HG03103 (cell line): ENCODE data around the gene THOC7.

Experiments used
- ATAC-seq: cut with Tn5 transposase; IDR thresholded peaks from one replicate; pipeline ENCODE4 v1.9.1; 2021; ENCODE audit warnings: low read depth; ENCODE audit not compliant: unreplicated experiment

THOC7 gene

DNA sequence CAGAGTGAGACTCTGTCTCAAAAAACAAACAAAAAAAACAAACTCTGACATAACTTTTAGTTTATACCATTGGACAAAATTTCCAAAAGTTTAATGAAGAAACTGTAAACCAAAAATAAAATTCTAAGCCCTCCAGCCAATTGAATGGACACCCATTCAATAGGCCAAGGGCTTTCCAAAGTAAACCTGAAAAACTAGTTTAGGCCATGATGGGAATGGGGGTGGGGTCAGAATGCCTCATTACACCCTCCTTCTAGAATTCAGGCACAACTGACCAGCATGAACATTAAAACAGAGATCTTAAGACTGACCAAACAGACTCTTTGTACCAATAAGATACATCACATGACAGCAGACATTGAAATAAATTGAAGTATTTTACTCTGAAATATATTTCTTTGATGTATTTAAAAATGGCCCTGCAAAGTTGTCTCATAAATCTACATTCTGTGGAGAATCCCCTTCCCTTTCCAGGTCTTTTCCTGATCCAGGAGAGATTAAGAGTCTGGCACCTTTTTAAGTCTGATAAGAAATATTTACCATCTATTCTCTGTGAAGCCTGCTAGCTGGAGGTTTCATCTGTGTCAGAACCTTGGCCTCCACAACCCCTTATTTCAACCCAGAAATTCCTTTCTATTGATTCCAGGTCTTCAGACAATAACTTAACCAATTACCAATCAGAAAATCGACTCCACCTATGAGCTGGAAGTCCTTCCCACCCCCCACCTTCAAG lies 15.7 kb downstream of the THOC7 start:
- ATAC-seq = no peak

DNA sequence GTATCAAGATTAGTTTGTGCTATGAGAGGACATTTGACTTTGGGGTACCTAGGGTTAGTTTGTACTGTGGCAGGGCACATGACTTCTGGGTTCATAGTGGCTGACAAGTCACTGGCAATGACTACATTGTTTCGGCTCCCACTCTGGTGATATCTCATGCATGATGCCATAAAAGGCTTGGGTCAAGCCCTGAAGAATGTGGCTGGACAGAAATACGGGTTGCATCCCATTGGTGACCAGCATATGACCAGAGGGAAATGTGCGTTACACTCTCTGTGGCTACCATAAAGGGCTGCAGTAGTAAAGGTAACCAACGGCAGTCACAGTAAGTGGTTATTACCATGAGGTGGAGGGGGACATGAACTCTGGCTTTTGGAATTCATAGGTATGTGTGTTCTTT lies 18.4 kb downstream of the THOC7 start:
- ATAC-seq = no peak

DNA sequence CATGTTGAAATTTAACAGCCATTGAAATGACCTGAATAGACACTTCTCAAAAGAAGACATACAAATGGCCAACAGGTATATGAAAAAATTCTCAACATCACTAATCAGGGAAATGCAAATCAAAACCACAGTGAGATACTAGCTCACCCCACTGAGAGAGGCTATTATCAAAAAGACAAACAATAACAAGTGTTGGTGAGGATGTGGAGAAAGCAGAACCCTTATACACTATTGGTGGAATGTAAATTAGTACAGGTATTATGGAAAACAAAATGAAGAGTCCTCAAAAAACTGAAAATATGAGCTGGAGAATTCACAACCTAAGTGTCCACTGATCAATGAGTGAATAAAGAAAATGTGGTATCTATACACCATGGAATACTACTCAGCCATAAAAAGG lies 21.5 kb downstream of the THOC7 start:
- ATAC-seq = no peak

DNA sequence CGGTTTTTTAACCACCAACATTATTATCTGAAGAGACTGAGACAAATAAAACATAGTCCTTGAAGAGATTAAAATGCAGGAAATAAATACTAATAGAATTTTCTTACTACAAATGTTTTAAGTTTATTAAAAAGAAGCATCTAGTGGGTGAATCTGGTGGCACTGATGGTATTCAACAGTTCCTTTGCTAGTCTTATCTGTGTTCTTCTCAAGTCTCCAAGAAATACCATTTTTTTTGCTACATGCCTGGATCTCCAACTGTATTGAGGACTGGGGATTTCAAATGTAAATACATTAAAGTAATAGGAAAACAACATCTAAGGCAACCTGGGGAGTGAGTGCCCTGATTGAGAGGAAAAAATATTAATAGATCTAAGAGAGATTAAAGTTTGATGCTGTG lies 21.9 kb downstream of the THOC7 start:
- no peak for ATAC-seq

DNA sequence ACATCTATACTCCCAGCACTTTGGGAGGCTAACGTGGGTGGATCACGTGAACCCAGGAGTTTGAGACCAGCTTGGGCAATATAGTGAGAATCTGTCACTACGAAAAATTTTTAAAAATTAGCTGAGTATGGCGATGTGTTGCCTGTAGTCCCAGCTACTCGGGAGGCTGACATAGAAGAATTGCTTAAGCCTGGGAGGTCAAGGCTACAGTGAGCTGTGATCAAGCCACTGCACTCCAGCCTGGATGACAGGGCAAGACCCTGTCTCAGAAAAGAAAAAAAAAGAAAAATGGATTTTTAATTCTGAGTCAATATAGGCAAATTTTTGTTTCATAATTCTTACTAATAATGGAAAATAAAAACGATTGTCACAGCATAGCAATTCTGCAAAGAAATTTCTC lies 31.2 kb downstream of the THOC7 start:
- ATAC-seq = no peak

DNA sequence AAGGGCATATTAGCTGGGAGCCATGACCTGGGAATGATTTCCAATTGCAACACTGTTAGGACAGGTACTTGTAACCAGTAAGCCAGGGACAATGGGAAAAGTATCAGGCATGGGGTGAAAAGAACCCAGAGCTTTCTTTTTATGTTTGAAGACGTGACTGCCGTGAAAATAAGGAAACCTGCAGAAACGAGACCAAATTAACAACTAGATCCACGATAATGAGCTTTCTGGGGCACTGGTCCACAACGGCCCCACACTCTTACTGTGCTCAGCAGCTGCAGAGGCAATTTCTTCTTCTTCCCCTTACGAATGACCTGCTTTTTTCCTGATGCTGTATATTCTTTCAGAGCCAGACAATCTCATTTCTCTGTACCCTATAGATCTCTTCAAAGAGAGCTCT lies 33.1 kb downstream of the THOC7 start:
- no peak for ATAC-seq

DNA sequence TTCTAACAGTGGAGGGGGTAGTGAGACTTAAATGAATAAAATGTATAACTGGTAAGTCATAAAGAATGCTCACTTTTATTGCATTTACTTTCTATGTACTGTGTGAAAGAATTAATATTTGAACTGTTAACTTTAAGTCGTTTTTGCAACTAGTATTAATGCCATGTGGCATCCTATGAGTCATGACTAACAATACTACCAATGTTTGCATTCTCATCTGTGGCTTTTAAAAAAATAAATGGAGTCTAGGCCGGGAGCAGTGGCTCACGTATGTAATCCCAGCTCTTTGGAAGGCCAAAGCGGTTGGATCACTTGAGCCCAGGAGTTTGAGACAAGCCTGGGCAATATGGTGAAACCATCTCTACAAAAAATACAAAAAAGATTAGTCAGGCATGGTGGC lies 39.3 kb downstream of the THOC7 start:
- no peak for ATAC-seq

DNA sequence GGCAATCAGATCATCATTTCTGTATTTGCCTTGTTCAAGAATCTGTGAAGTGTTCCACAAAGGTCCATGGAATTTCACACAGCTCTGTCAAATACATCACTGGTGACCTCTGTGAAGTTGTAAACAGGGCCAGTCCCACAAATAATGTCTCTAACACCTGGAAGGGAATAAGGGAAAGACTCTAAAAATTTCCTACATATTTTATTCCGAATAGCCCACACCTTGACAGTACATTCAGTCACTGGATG lies 44.5 kb downstream of the THOC7 start, which contains the start of gene C3orf49:
TSS of gene C3orf49 (plus strand) at position 149 of the 248 bp plus-strand sequence. CDS start 173 bp downstream, outside the sequence.
- ATAC-seq = no peak

DNA sequence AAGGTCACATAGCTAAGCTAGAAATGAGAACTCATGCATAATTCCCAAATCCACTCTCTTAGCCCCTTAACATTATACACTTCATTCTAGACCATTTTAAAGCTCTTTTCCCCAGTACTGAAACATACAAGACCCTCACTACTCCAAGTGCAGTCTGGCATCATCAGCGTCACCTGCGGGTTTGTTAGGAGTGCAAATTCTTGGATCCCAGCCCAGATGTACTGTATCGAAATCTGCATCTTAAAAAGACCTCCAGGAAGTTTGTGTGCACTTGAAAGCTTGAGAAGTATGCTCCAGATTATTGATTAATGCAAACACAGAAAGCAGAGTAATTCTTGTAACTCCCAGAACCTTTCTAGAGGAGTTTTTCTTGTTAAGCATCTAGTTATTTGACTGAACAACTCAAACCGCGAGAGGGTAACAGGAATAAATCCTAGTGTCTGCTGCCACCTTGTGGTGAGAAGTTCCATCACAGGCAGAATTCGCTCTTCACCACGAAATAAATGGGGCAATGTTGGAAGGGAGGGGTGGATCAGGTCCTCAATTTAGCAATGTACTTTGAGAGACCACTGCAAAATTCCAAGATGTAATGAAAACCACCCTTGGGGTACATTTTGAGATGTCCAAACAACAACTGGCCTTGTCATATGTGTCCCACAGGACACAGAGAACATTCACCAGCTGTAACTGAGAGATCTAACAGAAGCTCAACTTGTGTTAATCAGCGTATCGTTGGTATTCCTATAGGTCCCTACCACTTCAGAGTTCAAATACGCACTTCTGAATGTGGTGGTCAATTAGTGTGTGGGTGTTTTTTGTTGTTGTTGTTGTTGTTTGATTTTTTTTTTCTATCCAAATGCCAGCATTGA lies 45.1 kb downstream of the THOC7 start:
- peak; percentile 61 for ATAC-seq

DNA sequence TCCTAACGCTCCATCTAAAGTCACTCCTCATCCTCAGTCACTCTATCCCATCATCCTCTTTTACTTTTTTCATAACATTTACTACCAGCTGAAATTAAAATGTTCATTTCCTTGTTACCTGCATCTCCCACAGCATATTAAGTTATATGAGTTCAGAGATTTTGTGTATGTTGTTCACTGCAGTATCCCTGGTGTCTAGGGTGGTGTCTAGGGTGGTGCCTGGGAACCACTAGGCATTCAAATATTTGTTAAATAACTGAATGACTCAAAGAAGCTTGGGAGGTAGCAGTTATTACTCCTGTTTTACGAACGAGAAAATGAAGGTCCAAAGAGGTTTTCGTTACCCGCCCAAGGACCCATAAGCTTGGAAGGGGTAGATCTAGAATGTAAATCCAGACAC lies 46.4 kb downstream of the THOC7 start:
- no peak for ATAC-seq

DNA sequence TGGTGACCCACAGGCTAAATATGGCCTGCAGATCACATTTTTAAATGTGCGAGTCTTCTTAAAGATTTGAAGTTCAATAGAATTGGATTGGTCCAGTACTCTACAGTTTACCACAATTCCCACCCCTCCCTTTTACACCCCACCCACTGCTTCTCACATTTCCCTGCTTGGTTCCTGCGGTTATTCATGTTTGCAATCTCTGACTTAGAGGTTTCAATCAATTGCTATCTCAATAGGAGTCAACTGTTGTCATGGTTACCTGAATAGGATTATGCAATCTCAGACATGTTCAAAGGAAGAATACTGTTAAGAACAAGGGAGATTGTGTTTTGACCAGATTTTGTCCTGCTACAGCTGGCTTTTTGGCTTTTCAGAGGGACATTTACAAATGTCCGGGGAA lies 49.4 kb downstream of the THOC7 start:
- ATAC-seq = no peak

DNA sequence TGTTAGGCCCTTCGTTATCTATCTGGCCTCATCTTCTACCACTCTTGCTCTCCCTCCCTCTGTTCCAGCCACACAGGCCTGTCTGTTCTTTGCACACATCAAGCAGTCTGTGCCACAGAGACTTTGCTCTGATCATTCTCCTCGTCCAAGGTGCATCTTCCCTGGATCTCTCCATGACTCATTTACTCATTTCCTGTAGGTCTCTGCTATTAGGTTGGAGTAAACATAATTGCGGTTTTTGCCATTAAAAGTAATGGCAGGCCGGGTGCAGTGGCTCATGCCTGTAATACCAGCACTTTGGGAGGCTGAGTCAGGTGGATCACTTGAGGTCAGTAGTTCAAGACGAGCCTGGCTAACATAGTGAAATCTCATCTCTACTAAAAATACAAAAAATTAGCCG lies 54.0 kb downstream of the THOC7 start:
- ATAC-seq = no peak

DNA sequence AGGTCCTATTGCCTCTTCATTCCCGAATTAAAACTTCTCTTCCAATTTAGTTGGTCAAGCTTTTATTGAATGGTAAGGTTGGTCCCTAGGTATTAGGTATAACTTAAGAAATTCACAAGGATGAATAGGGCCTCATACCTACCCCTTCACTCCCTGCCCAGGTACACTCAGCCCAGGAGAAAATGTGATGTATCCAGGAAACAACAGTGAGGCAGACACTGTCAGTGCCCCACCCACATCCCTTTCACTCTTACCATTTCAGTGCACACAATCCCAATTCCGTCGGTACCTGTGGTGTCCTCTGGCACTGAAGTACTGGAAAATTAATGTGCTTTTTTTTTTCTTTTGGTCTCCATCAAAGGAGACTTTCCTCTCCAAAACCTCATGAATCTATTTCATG lies 55.0 kb downstream of the THOC7 start:
- ATAC-seq = no peak

DNA sequence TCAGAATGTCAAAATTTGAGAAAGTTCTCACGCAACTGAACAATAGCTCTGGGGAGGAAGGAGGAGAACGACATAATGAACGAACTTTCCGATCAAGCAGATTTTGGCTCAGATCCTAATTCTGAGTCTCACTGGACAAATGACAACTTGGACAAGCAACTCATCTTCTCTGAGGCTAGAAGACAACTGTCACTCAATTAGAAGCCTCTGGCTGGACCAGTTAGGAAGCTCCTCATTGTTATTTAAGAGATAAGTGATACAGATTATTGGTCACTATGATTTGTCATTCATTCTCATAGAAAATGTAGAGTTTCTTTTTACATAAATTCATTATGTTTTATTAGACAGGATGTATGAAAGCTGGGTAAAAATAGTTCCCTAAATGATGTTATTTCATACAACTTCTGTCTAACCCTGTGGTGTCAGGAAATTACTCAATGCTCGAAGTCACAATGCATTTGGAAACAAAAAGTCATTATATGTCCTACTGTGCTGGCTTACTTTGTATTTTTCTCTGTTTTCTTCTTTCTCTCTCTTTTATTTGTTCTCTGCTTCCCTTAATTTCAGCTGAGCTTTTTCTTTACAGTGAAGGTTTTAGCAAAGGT lies 55.5 kb downstream of the THOC7 start:
- no peak for ATAC-seq

DNA sequence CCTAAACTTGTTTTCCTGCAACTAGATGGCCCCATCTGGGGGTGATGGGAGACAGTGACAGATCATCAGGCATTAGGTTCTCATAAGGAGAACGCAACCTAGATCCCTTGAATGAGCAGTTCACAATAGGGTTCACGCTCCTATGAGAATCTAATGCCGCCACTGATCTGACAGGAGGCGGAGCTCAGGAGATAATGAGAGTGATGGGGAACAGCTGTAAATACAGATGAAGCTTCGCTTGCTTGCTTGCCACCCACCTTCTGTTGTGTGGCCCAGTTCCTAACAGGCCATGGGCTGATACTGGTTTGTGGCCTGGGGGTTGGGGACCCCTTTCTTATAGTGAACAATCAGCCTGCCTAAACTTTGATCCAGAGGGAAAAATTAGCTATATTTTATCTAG lies 59.7 kb downstream of the THOC7 start:
- no peak for ATAC-seq

DNA sequence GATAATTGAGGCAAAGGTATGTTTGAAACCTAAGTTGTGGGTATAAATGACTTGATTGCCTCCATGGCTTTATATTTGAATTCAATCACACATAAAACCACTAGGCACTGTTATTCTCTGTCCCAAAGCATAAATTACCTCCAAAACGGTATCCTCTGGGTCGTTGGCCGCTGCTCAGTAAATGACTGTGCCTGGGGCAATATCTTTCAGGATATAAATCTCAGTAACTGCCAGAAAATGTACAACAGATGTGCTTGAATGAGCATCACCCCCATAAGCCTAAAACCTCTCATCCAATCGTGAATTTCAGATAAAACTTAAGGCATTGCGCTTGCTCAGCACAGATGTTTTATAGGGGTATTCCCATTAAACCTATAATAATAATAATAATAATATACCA lies 63.5 kb downstream of the THOC7 start:
- no peak for ATAC-seq

DNA sequence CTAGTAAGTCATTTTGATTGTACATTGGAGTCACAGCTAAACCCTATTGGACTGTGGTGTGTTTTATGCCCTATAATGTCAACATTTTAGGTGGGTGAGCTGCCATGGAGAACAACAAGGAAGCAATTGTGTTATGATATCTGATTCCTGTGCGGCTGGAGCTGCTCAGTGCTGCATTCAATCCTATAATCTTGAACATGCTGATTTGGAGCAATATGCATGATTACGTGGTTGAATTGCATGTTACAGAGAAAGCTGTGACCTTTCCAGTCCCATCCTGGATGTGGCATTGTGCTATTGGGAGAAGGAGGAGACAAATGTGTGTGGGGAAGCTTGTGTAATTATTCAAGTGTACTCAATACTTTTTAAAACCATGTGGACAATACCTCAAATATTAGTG lies 64.7 kb downstream of the THOC7 start:
- ATAC-seq = no peak

DNA sequence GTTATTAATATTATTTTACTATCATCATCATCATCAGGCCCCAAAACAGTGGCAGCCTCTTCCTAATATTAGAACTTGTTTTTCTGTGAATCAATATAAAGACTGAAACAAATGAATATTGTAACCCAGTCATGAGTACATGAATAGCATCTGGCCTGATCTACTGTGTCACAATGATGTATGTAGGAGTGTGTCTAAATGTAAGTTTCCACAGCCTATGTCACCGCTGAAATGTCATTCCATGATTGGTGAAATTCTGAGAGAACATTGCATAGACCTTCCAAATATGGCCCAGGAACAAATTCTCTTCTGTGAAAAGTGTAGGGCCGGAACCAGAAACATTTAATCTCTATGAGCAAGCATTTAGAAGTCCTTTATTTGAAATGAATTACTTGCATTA lies 65.1 kb downstream of the THOC7 start:
- ATAC-seq = no peak

DNA sequence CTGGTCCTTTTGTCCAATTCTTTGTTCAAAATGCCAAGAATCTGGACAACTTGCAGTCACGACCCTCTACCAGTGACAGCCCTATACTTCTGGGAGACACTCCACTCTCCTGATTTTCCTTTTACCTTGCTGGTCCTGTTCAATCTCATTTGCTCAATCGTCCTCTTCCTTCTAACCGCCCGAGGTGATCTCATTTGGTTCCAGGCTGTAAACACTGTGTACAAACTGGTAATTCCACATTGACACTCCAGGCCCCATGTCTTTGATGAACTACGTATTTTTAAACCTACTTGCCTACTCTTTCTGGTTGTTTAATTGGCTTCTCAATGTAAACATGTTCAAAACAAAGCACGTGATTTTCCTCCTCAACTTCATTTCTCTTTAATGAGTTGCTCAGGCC lies 68.2 kb downstream of the THOC7 start:
- ATAC-seq = no peak

DNA sequence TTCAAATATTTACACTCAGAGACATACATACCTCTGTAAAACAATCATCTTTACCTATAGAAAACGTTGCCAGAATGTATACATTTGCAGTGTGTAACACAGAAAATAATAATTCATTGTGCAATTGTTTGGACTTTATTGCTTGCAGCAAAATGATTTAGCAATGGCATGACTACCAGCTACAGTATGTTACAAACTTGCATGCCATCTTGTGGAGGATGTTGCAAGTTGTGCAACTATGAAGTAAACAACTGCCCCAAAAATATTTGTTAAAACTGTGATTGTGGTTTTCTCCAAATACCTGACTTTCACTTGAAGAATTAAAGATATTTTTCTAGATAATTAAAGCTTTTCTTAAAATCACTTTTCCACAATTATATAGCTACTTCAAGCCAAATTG lies 71.6 kb downstream of the THOC7 start:
- ATAC-seq = no peak
